GM12864 (cell line): ENCODE results near the gene ZNF181.

Source experiments
- DNase-seq: peaks from one replicate; pipeline ENCODE4 v3.0.0-alpha.2; 2011; ENCODE audit warnings: low read depth
- H3K4me3 ChIP-seq: 2 replicates; pipeline ENCODE4 v1.5.1; 2011; ENCODE audit warnings: mild to moderate bottlenecking, low read depth, low read length, control low read depth
- TF ChIP-seq, protein P1 (sequence below): IDR thresholded peaks from 2 replicates; pipeline ENCODE4 v1.5.1; 2011; ENCODE audit warnings: low read depth, mild to moderate bottlenecking, moderate library complexity, low read length, control low read depth, inconsistent platforms; ENCODE audit errors: missing control alignments

ZNF181 gene

DNA sequence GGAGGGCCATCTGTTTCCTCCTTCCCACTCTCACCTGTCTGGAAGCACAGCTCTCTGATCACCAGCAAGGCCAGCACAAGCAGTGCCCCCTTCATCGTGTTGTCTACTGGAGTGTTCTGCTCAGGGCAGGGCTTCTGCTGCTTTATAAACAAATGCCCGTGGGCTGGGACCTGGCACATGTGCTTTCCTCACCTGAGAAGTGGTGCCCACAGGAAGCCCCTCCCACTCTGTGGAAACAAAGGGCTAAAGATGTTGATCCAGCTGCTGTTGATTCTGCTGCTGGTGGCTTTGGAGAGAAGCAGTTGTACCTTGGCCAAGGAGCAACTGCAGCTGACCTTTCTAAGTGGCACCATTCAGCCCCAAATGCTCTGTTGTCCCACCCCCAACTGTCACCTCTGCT, 26.4 kb upstream of the ZNF181 start:
- DNase-seq, result no peak
- TF ChIP-seq, protein P1, sequence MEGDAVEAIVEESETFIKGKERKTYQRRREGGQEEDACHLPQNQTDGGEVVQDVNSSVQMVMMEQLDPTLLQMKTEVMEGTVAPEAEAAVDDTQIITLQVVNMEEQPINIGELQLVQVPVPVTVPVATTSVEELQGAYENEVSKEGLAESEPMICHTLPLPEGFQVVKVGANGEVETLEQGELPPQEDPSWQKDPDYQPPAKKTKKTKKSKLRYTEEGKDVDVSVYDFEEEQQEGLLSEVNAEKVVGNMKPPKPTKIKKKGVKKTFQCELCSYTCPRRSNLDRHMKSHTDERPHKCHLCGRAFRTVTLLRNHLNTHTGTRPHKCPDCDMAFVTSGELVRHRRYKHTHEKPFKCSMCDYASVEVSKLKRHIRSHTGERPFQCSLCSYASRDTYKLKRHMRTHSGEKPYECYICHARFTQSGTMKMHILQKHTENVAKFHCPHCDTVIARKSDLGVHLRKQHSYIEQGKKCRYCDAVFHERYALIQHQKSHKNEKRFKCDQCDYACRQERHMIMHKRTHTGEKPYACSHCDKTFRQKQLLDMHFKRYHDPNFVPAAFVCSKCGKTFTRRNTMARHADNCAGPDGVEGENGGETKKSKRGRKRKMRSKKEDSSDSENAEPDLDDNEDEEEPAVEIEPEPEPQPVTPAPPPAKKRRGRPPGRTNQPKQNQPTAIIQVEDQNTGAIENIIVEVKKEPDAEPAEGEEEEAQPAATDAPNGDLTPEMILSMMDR, result no peak
- H3K4me3 ChIP-seq, result no peak overlapping the region

DNA sequence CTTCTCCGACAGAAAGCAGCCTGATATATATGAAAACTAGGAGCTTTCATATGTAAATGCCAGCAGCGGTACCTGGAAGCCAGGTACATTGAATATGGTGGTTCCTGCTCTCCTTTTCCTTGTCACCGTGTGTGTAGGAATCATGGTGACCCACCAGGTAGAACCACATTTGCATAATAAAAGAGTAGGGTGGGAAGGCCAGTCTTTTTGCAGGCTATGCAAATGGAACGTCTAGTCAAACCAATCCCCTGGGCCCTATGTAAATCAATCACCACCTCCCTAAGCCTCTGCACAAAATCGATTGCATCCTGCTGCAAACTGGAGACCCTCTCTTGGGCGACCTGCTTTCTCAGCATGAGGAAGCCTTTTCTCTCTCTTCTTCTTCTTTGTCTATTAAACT, 22.2 kb upstream of the ZNF181 start:
- TF ChIP-seq, protein P1, result no peak
- no peak for DNase-seq
- no peak overlapping the region for H3K4me3 ChIP-seq

DNA sequence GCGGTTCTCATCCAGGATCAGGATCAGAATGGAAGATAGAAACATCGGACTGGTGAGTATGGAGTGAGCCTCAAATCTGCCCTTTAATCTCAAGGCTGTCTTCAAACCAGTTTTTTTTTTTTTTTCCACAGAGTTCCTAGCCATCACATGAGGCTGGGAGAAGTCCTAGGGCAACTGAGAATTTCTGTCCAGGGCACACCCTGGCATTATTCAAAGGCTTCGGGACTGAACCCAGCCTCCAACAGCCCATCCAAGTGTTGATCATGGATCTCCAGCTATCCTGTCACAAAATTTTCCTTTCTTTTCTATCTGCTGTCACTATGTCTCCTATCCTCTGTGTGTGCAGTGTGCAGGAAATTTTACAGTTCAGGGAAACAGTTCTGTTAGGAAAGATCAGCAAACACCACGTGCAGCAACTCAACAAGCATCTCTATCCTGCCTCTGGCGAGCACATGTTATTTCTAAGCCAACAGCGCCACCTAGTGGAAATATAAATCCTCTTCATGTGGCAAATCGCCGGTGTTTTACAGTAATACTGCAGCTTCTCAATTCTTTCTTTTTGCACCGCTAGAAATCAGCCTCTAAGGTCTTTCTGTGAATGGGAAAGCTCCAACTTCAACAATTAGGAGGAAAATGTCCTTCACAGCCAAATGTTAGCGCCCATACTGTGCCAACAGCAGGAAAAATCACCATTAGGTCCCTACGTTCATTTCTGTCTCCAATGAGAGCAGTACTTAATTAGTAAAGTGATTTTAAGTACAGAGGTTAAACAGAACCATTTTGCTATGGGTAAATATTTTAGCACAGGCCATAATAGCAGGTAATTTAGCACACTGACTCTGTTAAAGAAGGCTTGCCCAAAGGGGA, 21.4 kb upstream of the ZNF181 start:
- peak; percentile 29 for DNase-seq
- TF ChIP-seq, protein P1, result peak; percentile 54
- H3K4me3 ChIP-seq, result no peak overlapping the region

DNA sequence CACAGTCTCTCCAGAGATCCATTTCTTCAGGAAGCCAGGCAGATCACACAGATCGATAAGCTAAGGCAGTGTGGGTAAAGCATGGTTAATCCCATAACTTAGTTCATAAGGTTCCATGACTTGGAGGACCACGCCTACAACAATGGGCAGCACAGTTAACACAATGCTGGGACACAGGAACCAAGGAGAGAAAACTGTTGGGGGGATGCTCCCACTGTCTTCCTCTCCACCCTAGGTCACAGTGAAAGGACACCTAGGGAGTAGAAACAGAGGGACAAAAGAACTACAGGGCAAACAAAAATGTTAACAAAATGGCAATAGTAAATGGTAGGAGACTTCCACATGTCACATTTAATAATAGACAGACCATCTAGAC, 20.8 kb upstream of the ZNF181 start:
- no peak overlapping the region for H3K4me3 ChIP-seq
- TF ChIP-seq, protein P1, result no peak
- no peak for DNase-seq

DNA sequence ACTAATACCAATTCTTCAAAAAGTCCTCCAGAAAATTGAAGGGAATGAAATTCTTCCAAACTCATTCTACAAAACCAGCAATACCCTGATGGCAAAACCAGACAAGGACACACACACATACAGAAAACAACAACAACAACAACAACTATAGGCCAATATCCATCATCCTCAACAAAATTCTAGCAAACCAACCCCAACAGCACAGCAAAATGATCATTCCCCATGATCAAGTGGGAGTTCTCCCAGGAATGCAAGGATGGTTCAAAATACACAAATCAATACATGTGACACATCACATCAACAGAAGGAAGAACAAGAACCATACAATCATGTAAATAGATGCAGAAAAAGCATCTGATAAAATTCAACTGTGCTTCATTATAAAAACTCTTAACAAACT, 18.7 kb upstream of the ZNF181 start:
- H3K4me3 ChIP-seq, result no peak overlapping the region
- DNase-seq, result no peak
- TF ChIP-seq, protein P1, result no peak

DNA sequence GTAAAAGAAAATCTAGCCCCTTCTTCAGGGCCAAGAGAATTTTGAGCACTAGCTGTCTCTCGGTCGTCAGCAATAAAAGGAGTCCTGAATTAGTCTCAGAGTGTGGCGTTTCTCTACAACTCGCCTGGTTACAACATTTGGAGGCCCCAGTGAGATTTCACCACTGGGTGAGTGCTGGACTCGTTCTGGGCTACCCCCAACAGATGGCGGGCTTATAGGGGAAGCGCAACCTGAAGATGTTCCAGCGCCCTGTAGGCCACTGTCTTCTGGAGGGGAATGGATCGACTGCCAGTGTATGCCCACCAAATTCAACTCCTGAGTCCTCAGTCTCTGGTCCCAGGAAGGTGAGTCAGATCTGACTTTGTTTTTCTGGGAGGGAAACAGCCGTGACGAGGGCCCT, 11.7 kb upstream of the ZNF181 start:
- no peak for DNase-seq
- TF ChIP-seq, protein P1, result no peak
- no peak overlapping the region for H3K4me3 ChIP-seq

DNA sequence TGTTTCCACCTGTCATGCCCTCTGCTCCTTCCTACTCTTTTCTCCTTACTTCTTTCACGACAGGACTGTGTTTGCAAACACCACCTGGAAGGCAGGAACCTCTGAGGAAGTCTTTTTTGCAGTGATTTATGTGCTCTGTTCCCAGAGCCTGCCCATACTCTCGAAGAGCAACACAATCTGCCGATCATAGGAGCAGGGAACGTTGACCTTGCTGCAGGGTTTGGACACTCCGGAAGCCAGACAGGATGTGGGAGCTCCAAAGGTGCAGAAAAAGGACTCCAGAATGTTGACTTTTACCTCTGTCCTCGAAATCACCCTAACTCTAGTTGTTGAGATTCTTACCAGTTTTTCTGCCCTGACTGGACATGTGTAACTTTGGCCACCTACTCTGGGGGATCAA, 8.6 kb upstream of the ZNF181 start:
- DNase-seq, result no peak
- TF ChIP-seq, protein P1, result no peak
- no peak overlapping the region for H3K4me3 ChIP-seq
